GM19043 (cell line): ENCODE data around the gene DBNDD2.

Experiments
- ATAC-seq: cut with Tn5 transposase; IDR thresholded peaks from one replicate; pipeline ENCODE4 v1.9.1; 2021; ENCODE audit warnings: low read depth; ENCODE audit not compliant: unreplicated experiment

DBNDD2 gene

DNA sequence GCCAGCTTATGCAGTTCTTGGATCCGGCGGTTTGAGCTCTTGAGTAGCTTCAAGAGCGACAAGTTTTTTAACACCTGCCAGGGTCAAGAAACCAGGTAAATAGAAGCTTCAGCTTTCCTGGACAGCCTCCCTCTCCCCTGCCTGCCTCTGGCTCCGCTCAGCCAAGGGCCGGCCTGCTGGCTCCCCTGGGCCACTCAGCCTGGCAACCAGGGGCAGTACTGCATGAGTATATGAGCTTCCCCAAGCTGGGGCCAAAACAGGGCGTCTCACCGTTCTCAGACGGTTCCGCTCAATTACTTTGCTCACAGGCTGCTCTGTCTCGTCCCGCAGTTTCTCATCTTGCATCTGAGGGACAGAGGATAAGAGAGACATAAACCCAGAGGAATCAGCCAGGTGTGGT is 30.8 kb upstream of the DBNDD2 start:
- ATAC-seq: no peak

DNA sequence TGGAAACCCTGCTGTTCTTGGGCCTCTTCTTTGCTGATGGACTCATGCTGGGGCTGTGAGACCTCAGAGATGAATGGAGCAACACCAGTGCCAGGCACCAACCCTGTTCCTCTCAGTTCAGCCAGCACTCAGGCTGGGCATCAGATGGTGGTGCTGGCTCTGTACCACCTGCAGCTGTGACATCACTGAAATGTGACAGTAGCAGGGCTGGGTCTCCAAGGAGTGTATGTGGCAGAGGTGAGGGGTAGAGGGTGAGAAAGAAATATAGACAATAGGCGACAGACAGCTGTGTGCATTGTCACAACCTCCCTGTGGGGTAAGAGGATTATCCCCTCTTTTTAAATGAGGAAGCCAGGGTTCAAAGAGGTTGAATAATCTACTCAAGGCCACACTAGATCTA is 29.9 kb upstream of the DBNDD2 start, which contains the start of gene TP53TG5:
Gene TP53TG5 (minus strand): TSS at position 135 of the 400 bp plus-strand sequence. CDS start 89 bp downstream, at position 46.
- no peak for ATAC-seq

DNA sequence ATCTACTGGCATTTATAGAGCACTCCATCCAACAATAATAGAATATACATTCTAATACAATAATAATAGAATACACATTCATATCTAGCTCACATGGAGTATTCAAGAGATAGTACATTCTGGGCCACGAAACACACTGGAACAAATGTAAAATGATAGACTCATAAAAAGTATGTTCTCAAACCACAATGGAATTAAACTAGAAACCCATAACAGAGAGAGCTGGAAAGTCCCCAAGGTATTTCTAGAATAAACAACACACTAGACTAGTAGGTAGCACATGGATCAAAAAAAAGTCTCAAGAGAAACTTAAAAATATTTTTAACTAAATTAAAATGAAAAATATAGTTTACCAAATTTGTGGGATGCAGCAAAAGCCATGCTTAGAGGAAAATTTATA is 20.8 kb upstream of the DBNDD2 start:
- no peak for ATAC-seq

DNA sequence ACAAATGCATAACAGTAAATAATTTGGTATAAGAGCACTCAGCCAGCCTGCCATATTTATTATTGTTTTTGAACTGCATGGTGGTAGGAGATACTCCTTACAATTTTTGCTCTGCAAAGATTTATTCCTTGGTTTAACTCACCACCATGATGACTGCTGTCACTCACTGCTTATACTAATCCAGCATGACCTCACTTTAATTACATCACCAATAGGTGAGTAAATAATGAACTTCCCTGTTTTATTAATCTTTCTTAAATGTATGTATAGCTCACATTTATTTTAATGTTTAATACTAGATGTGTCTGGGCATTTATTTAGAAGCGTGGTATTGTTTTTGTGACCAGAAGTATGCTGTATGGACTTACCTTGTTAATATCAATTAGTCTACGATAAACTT is 17.2 kb upstream of the DBNDD2 start:
- ATAC-seq: no peak

DNA sequence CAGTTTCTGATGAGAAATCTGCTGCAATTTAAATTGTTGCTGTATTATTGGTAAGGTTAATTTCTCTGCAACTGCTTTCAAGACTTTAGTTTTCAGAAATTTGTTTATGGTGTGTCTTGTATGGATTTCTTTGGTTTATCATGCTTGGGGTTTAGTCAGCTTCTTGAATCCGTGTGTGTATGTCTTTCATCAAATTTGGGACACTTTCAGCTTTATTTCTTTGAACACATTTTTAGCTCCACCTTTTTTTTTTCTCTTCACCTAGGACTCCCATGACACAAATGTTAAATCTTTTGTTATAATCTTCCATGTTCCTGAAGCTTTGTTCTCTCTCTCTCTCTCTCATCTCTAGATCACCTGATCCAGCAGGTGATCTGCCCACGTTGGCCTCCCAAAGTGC is 16.5 kb upstream of the DBNDD2 start:
- ATAC-seq: no peak

DNA sequence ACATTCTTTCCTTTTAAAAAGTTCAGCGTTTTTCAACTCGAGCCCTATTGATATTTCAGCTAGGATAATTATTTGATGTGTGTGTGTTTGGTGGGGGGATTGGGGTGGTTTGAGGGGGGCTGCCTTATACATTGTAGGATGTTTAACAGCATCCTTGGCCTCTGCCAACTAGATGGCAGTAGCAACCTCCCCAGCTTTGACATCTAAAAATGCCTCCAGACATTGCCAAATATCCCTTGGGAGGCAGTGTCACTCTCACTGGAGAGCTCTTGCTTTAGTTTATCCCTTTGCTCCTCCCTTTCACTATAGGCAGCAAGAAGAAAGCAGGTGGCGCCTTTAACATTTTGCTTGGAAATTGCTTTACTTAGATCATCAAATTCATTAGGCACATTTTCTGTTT is 15.4 kb upstream of the DBNDD2 start:
- no peak for ATAC-seq

DNA sequence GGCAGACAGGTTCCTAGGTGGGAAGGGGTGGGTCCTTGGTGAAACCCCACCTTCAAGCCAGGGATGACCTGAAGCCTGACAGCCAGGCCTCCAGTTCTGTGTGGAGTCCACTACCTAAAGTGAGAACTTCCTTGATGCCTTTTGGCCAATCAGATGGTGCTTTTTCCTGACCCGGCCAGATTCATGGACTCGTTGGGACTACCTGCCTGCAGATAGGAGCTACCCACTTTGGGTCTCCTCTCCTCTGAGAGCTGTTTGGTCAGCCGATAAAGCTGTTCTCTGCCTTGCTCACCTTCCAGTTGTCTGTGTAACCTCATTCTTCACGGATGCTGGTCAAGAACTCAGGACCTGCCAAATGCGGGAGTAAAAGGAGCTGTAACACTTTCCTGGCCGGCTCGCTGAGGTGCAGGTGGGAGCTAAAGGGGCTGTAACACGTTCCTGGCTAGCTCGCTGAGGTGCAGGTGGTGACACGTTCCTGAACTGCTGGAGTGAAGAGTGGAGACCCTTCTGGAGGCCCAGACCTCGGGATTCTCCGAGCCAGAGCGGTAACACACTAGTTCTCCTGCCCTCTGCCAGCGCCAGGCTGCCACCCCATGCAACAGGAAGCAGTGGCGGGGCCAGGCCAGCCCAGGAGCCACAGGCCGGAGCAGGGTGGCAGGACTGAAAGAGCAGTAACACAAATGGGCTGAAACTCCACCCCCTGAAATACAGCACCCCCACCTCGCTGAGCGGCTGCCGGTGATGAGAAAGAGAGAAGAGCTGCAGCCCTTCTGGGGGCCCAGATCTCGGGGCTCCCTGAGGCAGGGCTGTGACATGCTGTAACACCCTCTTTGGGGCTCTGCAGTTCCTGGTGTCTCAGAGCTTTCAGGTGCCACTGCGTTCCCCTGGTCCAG is 13.6 kb upstream of the DBNDD2 start:
- no peak for ATAC-seq

DNA sequence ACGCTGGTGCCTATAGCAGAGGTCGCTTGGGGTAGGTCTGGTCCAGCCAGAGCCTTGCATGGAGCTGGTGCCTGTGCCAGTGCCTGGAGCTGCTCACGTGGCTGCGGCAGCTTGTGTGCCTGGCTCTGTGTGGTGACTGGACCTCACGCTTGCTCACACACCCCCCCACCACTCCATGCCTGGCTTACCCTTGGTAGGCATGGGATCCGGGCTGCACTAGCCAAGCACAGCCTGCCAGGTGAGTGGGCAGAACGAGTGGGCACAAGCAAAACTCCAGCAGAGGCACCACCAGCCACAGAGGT is 13.0 kb upstream of the DBNDD2 start:
- no peak for ATAC-seq

DNA sequence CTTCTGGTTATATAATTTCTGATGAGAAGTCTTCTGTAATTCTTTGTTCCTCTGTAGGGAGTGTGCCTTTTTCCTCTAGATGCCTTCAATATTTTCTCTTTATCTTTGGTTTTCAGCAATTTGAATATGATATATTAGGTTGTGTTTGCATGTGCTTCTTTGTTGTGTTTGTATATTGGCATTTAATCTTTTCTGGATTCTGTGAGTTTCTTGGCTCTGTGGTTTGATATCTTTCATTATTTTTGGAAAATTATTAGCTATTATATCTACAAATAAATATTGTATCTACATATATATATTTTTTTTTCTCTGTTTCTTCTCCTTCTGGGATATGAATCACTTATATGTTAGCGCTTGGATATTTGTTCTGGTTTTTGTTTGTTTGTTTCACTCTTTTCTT is 9.1 kb upstream of the DBNDD2 start:
- ATAC-seq: no peak

DNA sequence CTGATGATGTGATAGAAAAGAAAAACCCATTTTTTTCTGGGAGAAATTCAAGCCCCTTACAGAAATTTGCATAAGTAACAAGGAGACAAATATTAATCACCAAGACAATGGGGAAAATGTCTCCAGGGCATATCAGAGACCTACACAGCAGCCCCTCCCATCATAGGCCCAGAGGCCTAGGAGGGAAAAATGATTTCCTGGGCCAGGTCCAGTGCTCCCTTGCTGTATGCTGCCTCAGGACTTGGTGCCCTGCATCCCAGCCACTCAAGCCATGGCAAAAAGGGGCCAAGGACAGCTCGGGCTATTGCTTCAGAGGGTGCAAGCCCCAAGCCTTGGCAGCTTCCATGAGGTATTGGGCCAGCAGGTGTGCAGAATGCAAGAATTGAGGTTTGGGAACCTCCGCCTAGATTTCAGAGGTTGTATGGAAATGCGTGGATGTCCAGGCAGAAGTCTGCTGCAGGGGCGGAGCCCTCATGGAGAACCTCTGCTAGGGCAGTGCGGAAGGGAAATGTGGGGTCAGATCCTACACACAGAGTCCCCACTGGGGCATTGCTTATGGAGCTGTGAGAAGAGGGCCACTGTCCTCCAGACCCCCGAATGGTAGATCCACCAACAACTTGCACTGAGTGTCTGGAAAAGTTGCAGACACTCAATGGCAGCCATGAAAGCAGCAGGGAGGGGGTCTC is 7.6 kb upstream of the DBNDD2 start:
- no peak for ATAC-seq

DNA sequence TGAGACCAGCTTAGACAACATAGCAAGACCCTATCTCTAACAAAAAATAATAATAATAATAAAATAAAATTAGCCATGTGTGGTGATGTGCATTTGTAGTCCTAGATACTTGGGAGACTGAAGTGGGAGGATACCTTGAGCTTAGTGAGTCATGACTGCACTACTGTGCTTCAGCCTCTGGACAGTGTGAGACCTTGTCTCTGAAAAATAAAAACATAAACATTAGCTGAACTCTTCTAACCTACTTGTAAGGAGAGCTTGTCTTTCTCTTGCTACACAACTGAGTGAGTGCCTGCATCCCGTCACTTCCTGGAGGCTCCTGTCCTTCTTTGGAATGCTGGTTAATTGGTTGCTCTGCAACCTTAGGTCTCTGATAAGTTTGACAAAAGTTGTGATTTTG is 5.1 kb upstream of the DBNDD2 start:
- no peak for ATAC-seq

DNA sequence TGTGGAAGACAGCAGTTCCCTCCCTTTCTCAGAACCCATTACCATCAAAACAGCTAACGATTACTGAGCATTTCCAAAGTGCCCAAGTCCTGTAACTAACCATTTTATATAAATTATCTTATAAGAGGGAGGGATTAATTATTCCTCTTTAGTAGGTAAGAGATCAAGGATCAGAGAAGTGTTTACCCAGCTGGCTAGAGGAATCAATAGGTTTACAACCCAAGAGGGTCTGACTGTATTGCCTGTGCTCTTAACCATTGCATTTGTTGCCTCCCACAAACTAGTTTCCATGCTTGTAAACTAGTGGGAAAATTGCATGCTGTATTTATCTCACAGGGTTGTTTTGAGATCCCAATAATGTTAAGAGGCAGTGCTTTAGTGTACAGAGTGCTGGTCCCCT is 3.7 kb upstream of the DBNDD2 start:
- no peak for ATAC-seq

DNA sequence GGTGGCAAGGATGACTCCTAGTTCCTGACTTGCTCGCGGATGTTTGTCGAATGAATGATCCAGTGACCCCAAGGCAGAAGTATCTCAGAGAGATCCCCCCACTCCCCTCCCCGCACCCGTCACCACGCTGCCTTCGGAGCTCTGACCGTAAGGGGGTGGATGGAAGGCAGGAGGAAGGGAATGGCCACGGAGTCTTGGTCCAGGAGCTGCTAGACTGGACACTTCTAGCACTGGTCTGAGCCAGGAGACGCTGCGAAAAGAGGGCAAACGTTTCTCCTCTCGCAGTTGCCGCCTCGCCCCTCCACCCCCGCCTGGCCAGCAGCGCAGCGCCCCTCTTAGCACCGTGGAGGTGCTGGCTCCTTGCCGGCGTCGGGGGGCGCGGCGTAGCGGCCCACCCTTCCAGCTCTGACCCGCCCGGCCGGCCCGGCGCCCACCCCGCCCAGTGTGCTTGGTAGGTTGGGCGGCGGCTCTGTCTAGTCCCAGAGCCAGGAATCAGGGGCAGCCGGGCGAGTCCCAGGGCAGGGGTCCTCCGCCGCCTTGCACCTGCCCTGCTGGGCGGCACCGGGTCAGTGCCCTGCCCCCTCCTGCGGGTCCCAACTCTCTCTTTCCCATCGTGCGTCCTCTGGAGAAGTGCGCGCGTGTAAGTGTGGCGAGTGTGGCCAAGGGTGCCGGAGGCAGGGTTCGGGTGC is 2.4 kb upstream of the DBNDD2 start:
- ATAC-seq: no peak

DNA sequence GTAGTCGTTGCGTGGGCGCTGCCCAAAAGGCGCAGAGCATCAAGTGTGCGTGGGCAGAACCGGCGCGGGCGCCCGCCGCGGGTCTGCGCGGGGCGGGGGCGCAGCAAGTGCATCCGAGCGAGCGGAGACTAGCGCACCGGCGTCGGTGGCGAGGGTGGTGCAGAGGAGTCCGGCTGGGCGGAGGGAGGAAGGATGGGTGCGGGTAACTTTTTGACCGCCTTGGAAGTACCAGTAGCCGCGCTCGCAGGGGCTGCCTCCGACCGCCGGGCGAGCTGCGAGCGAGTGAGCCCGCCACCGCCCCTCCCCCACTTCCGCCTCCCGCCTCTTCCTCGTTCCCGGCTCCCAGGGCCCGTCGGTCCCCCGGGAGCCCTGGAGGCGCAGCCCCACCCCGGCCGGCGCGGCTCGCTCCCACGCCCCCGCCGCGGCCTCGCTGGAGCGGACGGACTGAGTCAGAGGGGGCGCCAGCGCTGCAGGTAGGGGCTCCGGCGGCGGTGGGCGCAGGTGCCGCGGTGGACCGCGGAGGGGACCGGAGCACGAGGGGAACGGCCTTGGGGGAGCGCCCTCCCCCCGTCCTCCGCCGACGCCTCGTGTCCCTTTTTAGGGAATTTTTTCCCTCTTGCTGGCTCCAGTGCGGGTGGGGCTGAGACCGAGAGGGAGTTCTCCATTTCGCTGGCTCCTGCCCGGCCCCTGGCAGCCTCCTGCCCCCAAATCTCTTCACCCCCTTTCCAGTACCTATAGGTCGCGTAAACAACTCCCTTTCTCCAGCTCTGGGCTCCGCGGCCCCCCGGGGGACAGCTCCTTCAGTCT is 1.6 kb upstream of the DBNDD2 start:
- no peak for ATAC-seq

DNA sequence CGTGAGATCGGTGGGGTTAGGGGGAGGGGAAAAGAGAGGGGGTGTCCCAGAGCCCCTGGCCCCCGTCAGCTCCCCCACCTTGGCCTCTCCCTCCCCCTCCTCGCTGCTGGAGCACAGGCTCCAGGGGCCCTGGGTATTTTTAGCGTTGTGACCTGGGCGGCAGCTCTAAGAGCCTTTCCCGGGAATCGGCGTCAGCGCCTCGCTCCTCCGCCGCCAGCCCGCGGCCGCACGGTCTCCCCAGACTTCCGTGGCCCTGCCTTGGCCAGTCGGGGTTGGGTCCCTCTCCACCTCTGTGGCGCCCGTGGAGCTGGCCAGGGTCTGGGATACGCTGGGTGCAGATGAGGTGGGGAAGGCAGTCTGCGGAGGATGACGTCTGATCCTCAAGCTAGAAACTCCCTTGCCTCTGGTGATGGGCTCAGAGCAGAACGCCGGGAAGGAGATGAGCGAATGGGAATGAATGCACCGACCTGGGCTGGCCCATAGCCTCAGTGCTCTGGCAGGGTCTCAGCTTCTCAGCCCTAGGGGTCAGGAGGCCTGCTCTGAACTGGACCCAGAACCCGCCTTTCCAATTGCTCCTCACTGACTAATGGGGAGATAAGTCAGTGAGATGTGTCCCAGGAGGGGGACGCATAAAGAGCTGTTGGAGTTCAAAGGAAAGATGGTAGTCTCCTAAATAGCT is 883 bp upstream of the DBNDD2 start:
- no peak for ATAC-seq

DNA sequence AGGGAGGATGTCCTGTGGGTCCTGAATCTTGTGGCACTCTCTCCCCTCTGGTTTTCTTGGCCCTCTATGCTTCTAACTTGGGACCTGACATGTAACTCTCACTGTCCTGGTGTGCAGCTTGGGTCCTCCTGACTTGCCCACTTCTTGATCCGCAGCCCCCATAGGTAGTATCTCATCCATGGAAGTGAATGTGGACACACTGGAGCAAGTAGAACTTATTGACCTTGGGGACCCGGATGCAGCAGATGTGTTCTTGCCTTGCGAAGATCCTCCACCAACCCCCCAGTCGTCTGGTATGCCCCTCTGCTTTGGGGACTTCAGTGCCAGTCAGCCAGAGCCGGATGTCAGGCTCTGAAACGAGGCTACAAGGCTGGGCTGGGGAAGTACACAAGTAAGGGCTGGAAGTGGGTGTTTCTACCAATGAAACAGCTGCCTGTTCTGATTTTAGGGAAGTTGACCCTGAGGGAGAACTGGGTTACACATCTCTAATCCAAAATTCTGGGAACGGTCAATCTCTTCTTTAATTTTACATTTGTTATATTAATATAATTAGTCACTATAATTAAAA is 641 bp downstream of the DBNDD2 start:
- ATAC-seq: no peak

DNA sequence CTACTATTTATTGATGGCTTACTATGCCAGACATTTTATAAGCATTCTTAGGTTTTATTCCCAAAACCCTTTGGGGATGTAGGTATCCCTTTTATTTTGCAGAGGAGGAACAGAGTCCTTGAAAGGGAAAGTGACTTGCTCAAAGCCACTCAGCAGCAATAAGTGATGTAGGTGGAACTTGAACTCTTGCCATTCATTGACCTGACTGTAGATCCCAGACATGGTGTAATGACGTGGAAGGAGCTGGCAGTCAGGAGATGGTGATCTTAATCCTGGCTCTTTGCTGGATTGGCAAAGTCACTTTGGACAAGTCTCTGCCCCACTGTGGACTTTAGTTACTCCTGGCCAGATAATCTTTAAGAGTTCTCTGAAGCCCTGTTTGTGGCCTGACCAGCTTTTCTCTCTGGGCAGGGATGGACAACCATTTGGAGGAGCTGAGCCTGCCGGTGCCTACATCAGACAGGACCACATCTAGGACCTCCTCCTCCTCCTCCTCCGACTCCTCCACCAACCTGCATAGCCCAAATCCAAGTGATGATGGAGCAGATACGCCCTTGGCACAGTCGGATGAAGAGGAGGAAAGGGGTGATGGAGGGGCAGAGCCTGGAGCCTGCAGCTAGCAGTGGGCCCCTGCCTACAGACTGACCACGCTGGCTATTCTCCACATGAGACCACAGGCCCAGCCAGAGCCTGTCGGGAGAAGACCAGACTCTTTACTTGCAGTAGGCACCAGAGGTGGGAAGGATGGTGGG is 1.6 kb downstream of the DBNDD2 start:
- ATAC-seq: no peak

DNA sequence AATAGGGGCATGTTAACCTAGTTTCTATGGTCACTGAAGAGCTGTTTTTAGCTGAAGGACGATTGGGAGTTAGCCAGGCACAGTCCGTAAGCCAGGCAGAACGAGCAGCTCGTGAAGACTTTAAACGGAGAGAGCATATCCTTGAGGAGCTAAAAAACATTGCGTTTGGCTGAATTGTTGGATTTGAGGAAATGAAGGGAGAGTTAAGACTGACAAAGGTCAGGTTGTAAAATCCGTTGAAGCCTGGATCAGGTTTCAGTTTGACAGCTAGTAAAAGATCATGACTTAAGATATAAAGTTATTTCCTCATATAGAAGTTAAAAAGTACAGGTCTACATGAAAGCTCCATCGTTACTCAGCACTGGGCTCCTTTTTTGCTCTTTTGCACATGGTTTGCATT is 2.8 kb downstream of the DBNDD2 start:
- ATAC-seq: no peak

DNA sequence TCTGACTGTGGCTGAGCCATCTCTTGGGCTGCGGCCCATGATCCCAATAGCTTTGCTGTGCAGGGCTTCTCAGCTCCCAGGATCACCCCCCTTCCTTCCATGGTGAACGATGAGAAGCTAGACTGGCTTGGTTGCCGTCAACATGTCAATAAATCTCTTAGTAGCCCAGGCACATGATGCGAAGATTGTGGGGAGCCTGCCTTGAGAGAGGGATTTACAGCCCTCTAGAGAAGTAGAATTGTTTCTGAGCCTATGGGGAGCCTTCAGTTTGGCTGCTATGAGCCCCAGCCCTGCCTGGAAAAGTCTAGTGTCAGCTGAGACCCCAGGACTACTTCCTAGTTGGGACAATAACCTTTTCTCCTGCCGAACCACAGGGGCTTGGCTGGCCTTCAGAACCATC is 4.6 kb downstream of the DBNDD2 start:
- no peak for ATAC-seq
